ENCODE results near the gene TTC17.
"Not testable (repeated sequence)": the region's sequence is repeated elsewhere in the genome, so short reads cannot be mapped to it uniquely, and the experiment has no call there.

Gene TTC17

GRCh38 chr11:43459246-43459645 lies 100.5 kb downstream of the TTC17 start:
- DNase-seq (ENCODE audit: low spot score) = no peak

- no peak for DNase-seq (ENCODE audit: low spot score)
Observed at GRCh38 chr11:43462359-43462758, 103.6 kb downstream of the TTC17 start.

GRCh38 chr11:43467958-43468357 lies 109.2 kb downstream of the TTC17 start:
- DNase-seq (ENCODE audit: low spot score) = no peak

GRCh38 chr11:43477491-43477890 lies 118.8 kb downstream of the TTC17 start:
- not testable (repeated sequence) for DNase-seq (ENCODE audit: low spot score)

- no peak for DNase-seq (ENCODE audit: low spot score)
Observed at GRCh38 chr11:43486141-43486540, 127.4 kb downstream of the TTC17 start.

- no peak for DNase-seq (ENCODE audit: low spot score)
Observed at GRCh38 chr11:43489869-43490465, 131.2 kb downstream of the TTC17 start.

- no peak for DNase-seq (ENCODE audit: low spot score)
Observed at GRCh38 chr11:43492701-43493100, 134.0 kb downstream of the TTC17 start.

- no peak for DNase-seq (ENCODE audit: low spot score)
Observed at GRCh38 chr11:43493431-43493830, 134.7 kb downstream of the TTC17 start.

GRCh38 chr11:43497144-43497543 lies 138.4 kb downstream of the TTC17 start:
- no peak for DNase-seq (ENCODE audit: low spot score)

GRCh38 chr11:43498561-43498960 lies 139.8 kb downstream of the TTC17 start:
- DNase-seq (ENCODE audit: low spot score) = no peak

GRCh38 chr11:43503417-43503816 lies 144.7 kb downstream of the TTC17 start:
- DNase-seq (ENCODE audit: low spot score) = no peak

GRCh38 chr11:43504316-43504950 lies 145.7 kb downstream of the TTC17 start:
- DNase-seq (ENCODE audit: low spot score) = no peak

- DNase-seq (ENCODE audit: low spot score) = no peak
Observed at GRCh38 chr11:43505171-43505570, 146.5 kb downstream of the TTC17 start.

- no peak for DNase-seq (ENCODE audit: low spot score)
Observed at GRCh38 chr11:43507171-43507570, 148.5 kb downstream of the TTC17 start.

GRCh38 chr11:43508511-43508918 lies 149.8 kb downstream of the TTC17 start:
- DNase-seq (ENCODE audit: low spot score) = no peak

- no peak for DNase-seq (ENCODE audit: low spot score)
Observed at GRCh38 chr11:43511959-43512358, 153.2 kb downstream of the TTC17 start.

- no peak for DNase-seq (ENCODE audit: low spot score)
Observed at GRCh38 chr11:43515090-43515489, 156.4 kb downstream of the TTC17 start.

- no peak for DNase-seq (ENCODE audit: low spot score)
Observed at GRCh38 chr11:43516316-43516850, 157.7 kb downstream of the TTC17 start.

- no peak for DNase-seq (ENCODE audit: low spot score)
Observed at GRCh38 chr11:43517518-43517917, 158.8 kb downstream of the TTC17 start.

- no peak for DNase-seq (ENCODE audit: low spot score)
Observed at GRCh38 chr11:43518408-43519160, 159.9 kb downstream of the TTC17 start.

- no peak for DNase-seq (ENCODE audit: low spot score)
Observed at GRCh38 chr11:43521471-43521870, 162.8 kb downstream of the TTC17 start.

GRCh38 chr11:43523632-43524031 lies 164.9 kb downstream of the TTC17 start:
- no peak for DNase-seq (ENCODE audit: low spot score)

- DNase-seq (ENCODE audit: low spot score) = no peak
Observed at GRCh38 chr11:43532041-43532440, 173.3 kb downstream of the TTC17 start.

Measured in CD4-positive, alpha-beta T cell treated with Interleukin-2 at 100 ng/mL for 4 hours (primary cell).